Cardiac muscle cell (in vitro differentiated cells and primary cell): ENCODE measurements around the gene GPR32. TPM values are rescaled to one million over a fixed set of nuclear protein-coding genes. Genes with fewer than 3 reads are reported as not detected.
"Not testable (repeated sequence)": the region's sequence is repeated elsewhere in the genome, so short reads cannot be mapped to it uniquely, and the experiment has no call there.

Experiments
- DNase-seq, 2 donors: peaks; one replicate each; pipeline versions ENCODE4 v3.0.0 to v3.0.0-alpha.2; 2010 to 2017; ENCODE audit warnings: low read depth in 1 of 2, low spot score in 1 of 2
- H3K27ac ChIP-seq: fragments of 200-600 bp; sonication (generic); 2 replicates; pipeline ENCODE4 v1.5.1; 2016
- H3K27me3 ChIP-seq: fragments of 200-600 bp; sonication (generic); 2 replicates; pipeline ENCODE4 v1.6.0; 2016; ENCODE audit warnings: control low read depth
- H3K36me3 ChIP-seq: fragments of 200-600 bp; sonication (generic); 2 replicates; pipeline ENCODE4 v1.5.1; 2016; ENCODE audit warnings: control low read depth
- H3K4me1 ChIP-seq: fragments of 200-600 bp; sonication (generic); 2 replicates; pipeline ENCODE4 v1.8.1; 2017; ENCODE audit warnings: low read depth, mild to moderate bottlenecking, mixed run types
- H3K4me3 ChIP-seq: fragments of 200-600 bp; sonication (generic); 2 replicates; pipeline ENCODE4 v1.5.1; 2016; ENCODE audit warnings: mild to moderate bottlenecking
- H3K9me3 ChIP-seq: fragments of 200-600 bp; sonication (generic); 2 replicates; pipeline ENCODE4 v1.5.1; 2017; ENCODE audit warnings: low read depth, mild to moderate bottlenecking, control low read depth
- CTCF ChIP-seq: IDR thresholded peaks from 2 replicates; pipeline ENCODE4 v1.5.1; 2012; ENCODE audit warnings: low read depth, mild to moderate bottlenecking, low read length
- polyA plus RNA-seq: library from polyadenylated mRNA; unstranded; fragments of >200 nt; fragmentation: Nextera tagmentation; extraction: Ambion mirVana; gene quantifications from 2 replicates; pipeline ENCODE4 v1.2.1, GENCODE V29; 2016
- total RNA-seq: library from RNA; depleted of rRNA; stranded (reverse); fragments of >200 nt; gene quantifications from 2 replicates; pipeline ENCODE4 v1.2.3, GENCODE V29; 2016

The GPR32 gene
- total and polyA plus RNA-seq, 2 experiments from 2014 or later: not detected

- no peak for TF ChIP-seq CTCF
- DNase-seq: no peak
- H3K36me3 ChIP-seq: no peaks in the 10 kb centered on the region
- no peak overlapping the region for H3K4me3 ChIP-seq
- H3K4me1 ChIP-seq: no peaks in the 10 kb centered on the region
- H3K27me3 ChIP-seq: no peaks in the 10 kb centered on the region
- no peaks in the 10 kb centered on the region for H3K9me3 ChIP-seq
- no peak overlapping the region for H3K27ac ChIP-seq
These were observed 2.0 kb upstream of the GPR32 start for GRCh38 chr19:50768277-50768676.

GRCh38 chr19:50770888-50771287 lies 624 bp downstream of the GPR32 start:
- no peaks in the 10 kb centered on the region for H3K36me3 ChIP-seq
- no peak for DNase-seq
- peaks cover 12% of the 10 kb centered on the region for H3K27me3 ChIP-seq
- no peak for TF ChIP-seq CTCF
- H3K4me1 ChIP-seq: no peaks in the 10 kb centered on the region
- H3K9me3 ChIP-seq: no peaks in the 10 kb centered on the region
- no peak overlapping the region for H3K4me3 ChIP-seq
- no peak overlapping the region for H3K27ac ChIP-seq

GRCh38 chr19:50772476-50772875 lies 2.2 kb downstream of the GPR32 start:
- no peaks in the 10 kb centered on the region for H3K9me3 ChIP-seq
- no peaks in the 10 kb centered on the region for H3K4me1 ChIP-seq
- no peak overlapping the region for H3K4me3 ChIP-seq
- H3K27ac ChIP-seq: no peak overlapping the region
- no peak for TF ChIP-seq CTCF
- DNase-seq: peak in 1 of 2 donors; percentile 20
- no peaks in the 10 kb centered on the region for H3K36me3 ChIP-seq
- H3K27me3 ChIP-seq: peaks cover 27% of the 10 kb centered on the region

- not testable (repeated sequence) for H3K9me3 ChIP-seq, DNase-seq, H3K36me3 ChIP-seq, H3K4me3 ChIP-seq, H3K4me1 ChIP-seq, H3K27ac ChIP-seq
- H3K27me3 ChIP-seq: peaks cover 31% of the 10 kb centered on the region
These were observed 2.6 kb downstream of the GPR32 start for GRCh38 chr19:50772912-50773311.

- not testable (repeated sequence) for H3K9me3 ChIP-seq, DNase-seq, H3K27ac ChIP-seq, H3K4me3 ChIP-seq, H3K36me3 ChIP-seq, H3K4me1 ChIP-seq
- H3K27me3 ChIP-seq: peaks cover 37% of the 10 kb centered on the region
These were observed 3.2 kb downstream of the GPR32 start for GRCh38 chr19:50773454-50773853.

- H3K4me3 ChIP-seq: no peak overlapping the region
- H3K9me3 ChIP-seq: no peaks in the 10 kb centered on the region
- no peak for DNase-seq
- H3K36me3 ChIP-seq: no peaks in the 10 kb centered on the region
- H3K27me3 ChIP-seq: peaks cover 64% of the 10 kb centered on the region
- H3K27ac ChIP-seq: no peak overlapping the region
- TF ChIP-seq CTCF: no peak
- no peaks in the 10 kb centered on the region for H3K4me1 ChIP-seq
These were observed 5.9 kb downstream of the GPR32 start for GRCh38 chr19:50776131-50776530.

GRCh38 chr19:50777261-50777660 lies 7.0 kb downstream of the GPR32 start:
- TF ChIP-seq CTCF: no peak
- Histone ChIP-seq H3K27me3 (peaks cover 66% of the 10 kb centered on the region), H3K4me1 (no peaks in the 10 kb centered on the region), H3K4me3 (no peak overlapping the region), H3K9me3 (no peaks in the 10 kb centered on the region), H3K36me3 (no peaks in the 10 kb centered on the region), H3K27ac (no peak overlapping the region)
- DNase-seq: no peak
